HCT116 (cell line): ENCODE data around the gene DZIP1L. TPM values are rescaled to one million over a fixed set of nuclear protein-coding genes. Genes with fewer than 3 reads are reported as not detected.

Experiments
- ATAC-seq: fragments of 200-7000 bp; cut with Tn5 transposase; 2 replicates; pipeline ENCODE4 v1.9.1; 2020; ENCODE audit warnings: mild to moderate bottlenecking, moderate library complexity
- BruUV-seq: library from RNA; stranded (reverse); fragments of 400-500 nt; replicated peaks from 2 replicates; lab custom pipeline; 2021; lab: Mats Ljungman, UMichigan
- CTCF ChIA-PET: fragments of 300-600 bp; sonication (Branson Sonifier 250); formaldehyde crosslinking; loops from one replicate; lab custom pipeline; 2021; ENCODE audit warnings: antibody characterized with exemption; lab: Charles Lee
- POLR2A ChIA-PET: fragments of 300-600, 350-600 bp; sonication (Branson Sonifier 250); formaldehyde crosslinking; loops from one replicate; lab custom pipeline; 2021; ENCODE audit warnings: antibody characterized with exemption; lab: Charles Lee
- RAD21 ChIA-PET, 2 experiments: fragments of 300-600 bp; sonication (Branson Sonifier 250); formaldehyde crosslinking; loops; one replicate each; lab custom pipeline; 2023; ENCODE audit warnings: low total read pairs in 2 of 2; ENCODE audit not compliant: uncharacterized antibody in 2 of 2, unreplicated experiment in 2 of 2, low non-redundant PET in 1 of 2; lab: Charles Lee
- DNase-seq: peaks from one replicate; pipeline ENCODE4 v3.0.0-alpha.2; 2010; ENCODE audit warnings: low read depth, low spot score
- H2AFZ ChIP-seq: fragments of 200-600 bp; shearing (Covaris generic), sonication (generic); 2 replicates; pipeline ENCODE4 v1.6.1; 2017; ENCODE audit warnings: low read depth, mixed run types, mixed read lengths, antibody characterized with exemption, low read length; ENCODE audit not compliant: poor library complexity, severe bottlenecking
- H3K27ac ChIP-seq: 2 replicates; pipeline ENCODE4 v1.5.1; 2012; ENCODE audit warnings: low read depth, low read length
- H3K27me3 ChIP-seq: fragments of 200-600 bp; sonication (generic); 2 replicates; pipeline ENCODE4 v1.6.1; 2016; ENCODE audit warnings: mixed run types, low read length, mixed read lengths; ENCODE audit not compliant: insufficient read depth
- H3K36me3 ChIP-seq, 2 experiments: fragments of 200-500 bp in 1 of 2; fragments of 200-600 bp in 1 of 2; sonication (Bioruptor generic) in 1 of 2; sonication (generic) in 1 of 2; 2 replicates each; pipeline versions ENCODE4 v1.5.1 to v1.6.1; 2014 to 2016; ENCODE audit warnings: low read length in 2 of 2, inconsistent platforms in 1 of 2, mixed read lengths in 1 of 2, mixed run types in 1 of 2; ENCODE audit not compliant: insufficient read depth in 2 of 2, control insufficient read depth in 1 of 2
- H3K4me1 ChIP-seq, 2 experiments: fragments of 200-600 bp in 1 of 2; sonication (generic) in 1 of 2; 2 replicates each; pipeline versions ENCODE4 v1.5.1 to v1.6.1; 2012 to 2017; ENCODE audit warnings: low read length in 2 of 2, inconsistent platforms in 1 of 2, mild to moderate bottlenecking in 1 of 2, mixed read lengths in 1 of 2, mixed run types in 1 of 2, moderate library complexity in 1 of 2; ENCODE audit not compliant: insufficient read depth in 2 of 2, control insufficient read depth in 1 of 2
- H3K4me2 ChIP-seq: fragments of 200-600 bp; sonication (generic); 2 replicates; pipeline ENCODE4 v1.6.1; 2017; ENCODE audit warnings: mixed run types, low read length, mixed read lengths
- H3K4me3 ChIP-seq, 2 experiments: fragments of 200-600 bp in 1 of 2; sonication (generic) in 1 of 2; replicated peaks in 1 of 2; 2 replicates each; pipeline ENCODE4 v1.5.1; 2011 to 2016; ENCODE audit warnings: low read length in 2 of 2, control low read depth in 1 of 2, low read depth in 1 of 2, mild to moderate bottlenecking in 1 of 2, mixed read lengths in 1 of 2, mixed run types in 1 of 2
- H3K79me2 ChIP-seq: fragments of 200-600 bp; sonication (generic); 2 replicates; pipeline ENCODE4 v1.6.1; 2017; ENCODE audit warnings: mild to moderate bottlenecking, mixed run types, low read length, moderate library complexity, mixed read lengths; ENCODE audit not compliant: insufficient read depth
- H3K9ac ChIP-seq: fragments of 200-600 bp; sonication (generic); 2 replicates; pipeline ENCODE4 v1.6.1; 2016; ENCODE audit warnings: low read length, mixed read lengths
- H3K9me2 ChIP-seq: fragments of 200-600 bp; sonication (generic), shearing (Covaris generic); 2 replicates; pipeline ENCODE4 v1.6.1; 2017; ENCODE audit warnings: mixed run types, mild to moderate bottlenecking, moderate library complexity; ENCODE audit not compliant: insufficient read depth
- H3K9me3 ChIP-seq, 2 experiments: fragments of 200-500 bp in 1 of 2; fragments of 200-600 bp in 1 of 2; sonication (Bioruptor generic) in 1 of 2; sonication (generic) in 1 of 2; 2 replicates each; pipeline ENCODE4 v1.6.1; 2014 to 2017; ENCODE audit warnings: low read length in 2 of 2, mixed read lengths in 2 of 2, inconsistent platforms in 1 of 2, low read depth in 1 of 2, mild to moderate bottlenecking in 1 of 2, mixed run types in 1 of 2, moderate library complexity in 1 of 2; ENCODE audit not compliant: control insufficient read depth in 1 of 2, insufficient read depth in 1 of 2
- H4K20me1 ChIP-seq: fragments of 200-600 bp; sonication (generic), shearing (Covaris generic); 2 replicates; pipeline ENCODE4 v1.6.1; 2017; ENCODE audit warnings: mixed run types, mild to moderate bottlenecking, moderate library complexity; ENCODE audit not compliant: insufficient read depth
- ATF3 ChIP-seq: IDR thresholded peaks from 2 replicates; pipeline ENCODE4 v1.6.1; 2012
- CBX3 ChIP-seq: IDR thresholded peaks from 2 replicates; pipeline ENCODE4 v1.6.1; 2012; ENCODE audit warnings: low read depth
- CTCF ChIP-seq, 3 experiments: fragments of 200-600 bp in 1 of 3; sonication (generic) in 1 of 3; IDR thresholded peaks in 2 of 3; conservative IDR thresholded peaks in 1 of 3; 2 replicates each; pipeline ENCODE4 v1.5.1; 2012 to 2017; ENCODE audit warnings: low read depth in 2 of 3, low read length in 2 of 3, antibody characterized with exemption in 1 of 3, borderline replicate concordance in 1 of 3, control low read depth in 1 of 3, mild to moderate bottlenecking in 1 of 3, mixed read lengths in 1 of 3, mixed run types in 1 of 3, moderate library complexity in 1 of 3; ENCODE audit not compliant: insufficient read depth in 1 of 3
- EZH2 ChIP-seq: fragments of 200-600 bp; sonication (generic); IDR thresholded peaks from 2 replicates; pipeline ENCODE4 v1.6.1; 2017; ENCODE audit warnings: antibody characterized with exemption, mixed run types
- POLR2AphosphoS5 ChIP-seq: IDR thresholded peaks from 2 replicates; pipeline ENCODE4 v1.6.1; 2011; ENCODE audit warnings: mild to moderate bottlenecking, low read depth, low read length, moderate library complexity
- RAD21 ChIP-seq: IDR thresholded peaks from 2 replicates; pipeline ENCODE4 v1.6.1; 2012; ENCODE audit warnings: low read depth, mild to moderate bottlenecking
- SIN3A ChIP-seq: IDR thresholded peaks from 2 replicates; pipeline ENCODE4 v1.6.1; 2012; ENCODE audit warnings: low read depth
- SP1 ChIP-seq: IDR thresholded peaks from 2 replicates; pipeline ENCODE4 v1.6.1; 2012; ENCODE audit warnings: low read depth
- SRF ChIP-seq: IDR thresholded peaks from 2 replicates; pipeline ENCODE4 v1.6.1; 2012; ENCODE audit warnings: low read depth
- TCF7L2 ChIP-seq: IDR thresholded peaks from 2 replicates; pipeline ENCODE4 v1.7.0; 2011; ENCODE audit warnings: borderline replicate concordance, inconsistent platforms; ENCODE audit not compliant: insufficient read depth, insufficient read length; ENCODE audit errors: extremely low read depth
- YY1 ChIP-seq: IDR thresholded peaks from 2 replicates; pipeline ENCODE4 v1.6.1; 2011; ENCODE audit warnings: low read length, low read depth, moderate library complexity, mild to moderate bottlenecking; ENCODE audit not compliant: insufficient replicate concordance; ENCODE audit errors: extremely low read depth
- ZBTB33 ChIP-seq: IDR thresholded peaks from 2 replicates; pipeline ENCODE4 v1.6.1; 2011; ENCODE audit warnings: mild to moderate bottlenecking, low read length, moderate library complexity; ENCODE audit not compliant: insufficient replicate concordance; ENCODE audit errors: extremely low read depth
- ZFX ChIP-seq: fragments of 450-650 bp; IDR thresholded peaks from 2 replicates; pipeline ENCODE4 v1.6.1; 2017
- intact Hi-C: fragments of 100-400 bp; cut with micrococcal nuclease; formaldehyde crosslinking; loops from 2 replicates; pipeline ENCODE4 v1.10.0; 2022
- total RNA-seq: library from RNA; stranded (reverse); gene quantifications from one replicate; pipeline ENCODE4 v1.2.1, GENCODE V29; 2021; ENCODE audit not compliant: unreplicated experiment

Gene DZIP1L
- total RNA-seq, 1 experiment from 2014 or later: 9.6 TPM

- H3K9me3 ChIP-seq: no peaks in the 10 kb centered on the region
- no peak overlapping the region for H3K4me2 ChIP-seq
- intact Hi-C loops: loop anchor here (5.0 kb wide), 1 partner anchor 260 kb away; the partner anchor contains the start of gene NME9
- ChIA-PET RAD21 (no interaction called here), POLR2A (no interaction called here), CTCF (no interaction called here)
- H3K27ac ChIP-seq: no peak overlapping the region
- H3K36me3 ChIP-seq: peaks cover 0 to 9% of the 10 kb centered on the region in 2 experiments; a peak in 2 of 4 replicates
- BruUV-seq: no TSS peak
- no peak overlapping the region for H2AFZ ChIP-seq
- no peaks in the 10 kb centered on the region for H3K27me3 ChIP-seq
- H3K4me3 ChIP-seq: no peak overlapping the region
- DNase-seq (no peak), ATAC-seq (no peak)
- H3K9me2 ChIP-seq: no peaks in the 10 kb centered on the region
- H3K9ac ChIP-seq: no peak overlapping the region
- no peaks in the 10 kb centered on the region for H3K4me1 ChIP-seq
- H3K79me2 ChIP-seq: no peaks in the 10 kb centered on the region
- no peak for TF ChIP-seq ZFX
- TF ChIP-seq ATF3: no peak
- TF ChIP-seq SRF: no peak
- TF ChIP-seq SIN3A: no peak
- TF ChIP-seq SP1: no peak
- TF ChIP-seq CTCF (IDR thresholded peaks at IDR 0.05 in 2 of 3, conservative IDR thresholded peaks at IDR 0.05 in 1 of 3; ENCODE audit: borderline replicate concordance in 1 of 3, insufficient read depth in 1 of 3, low read depth in 2 of 3, low read length in 2 of 3): no peak
- TF ChIP-seq YY1: no peak
- no peak for TF ChIP-seq TCF7L2
- TF ChIP-seq ZBTB33: no peak
- TF ChIP-seq RAD21: no peak
- TF ChIP-seq EZH2: no peak
- TF ChIP-seq CBX3: no peak
- no peak for TF ChIP-seq POLR2AphosphoS5
- no peaks in the 10 kb centered on the region for H4K20me1 ChIP-seq
Measured at GRCh38 chr3:138066972-138067371, 48.4 kb downstream of the DZIP1L start.
